PC-9 (cell line): ENCODE data around the gene SLC25A10. TPM values are rescaled to one million over a fixed set of nuclear protein-coding genes. Genes with fewer than 3 reads are reported as not detected.
A peak's percentile ranks its signal among the peaks of the same experiment; 100 is the strongest.

Source experiments
- BruUV-seq: library from RNA; stranded (reverse); fragments of 400-500 nt; replicated peaks from 2 replicates; lab custom pipeline; 2021; lab: Mats Ljungman, UMichigan
- CTCF ChIA-PET: fragments of 300-600 bp; sonication (Branson Sonifier 250); formaldehyde crosslinking; loops from one replicate; lab custom pipeline; 2022; ENCODE audit warnings: antibody characterized with exemption; lab: Charles Lee
- POLR2A ChIA-PET: fragments of 300-600 bp; sonication (Branson Sonifier 250); formaldehyde crosslinking; loops from one replicate; lab custom pipeline; 2022; ENCODE audit warnings: antibody characterized with exemption; ENCODE audit not compliant: unreplicated experiment; lab: Charles Lee
- DNase-seq, 2 experiments: peaks; one replicate each; pipeline versions ENCODE4 v3.0.0 to v3.0.0-alpha.2; 2015 to 2022; ENCODE audit warnings: mixed read lengths in 1 of 2
- H2AFZ ChIP-seq: fragments of 200-600 bp; sonication (generic); 2 replicates; pipeline ENCODE4 v1.8.1; 2017; ENCODE audit warnings: antibody characterized with exemption
- H3F3A ChIP-seq: fragments of 200-600 bp; sonication (generic); 2 replicates; pipeline ENCODE4 v1.8.1; 2017; ENCODE audit warnings: antibody characterized with exemption, mild to moderate bottlenecking, low read depth; ENCODE audit not compliant: insufficient read depth
- H3K27ac ChIP-seq: fragments of 200-600 bp; sonication (generic); 2 replicates; pipeline ENCODE4 v1.6.1; 2016; ENCODE audit warnings: mixed run types
- H3K27me3 ChIP-seq: fragments of 200-600 bp; sonication (generic); 2 replicates; pipeline ENCODE4 v1.6.1; 2016; ENCODE audit warnings: low read depth, mixed run types; ENCODE audit not compliant: insufficient read depth
- H3K36me3 ChIP-seq: fragments of 200-600 bp; sonication (generic); 2 replicates; pipeline ENCODE4 v1.6.1; 2016; ENCODE audit warnings: low read depth, mixed run types
- H3K4me1 ChIP-seq: fragments of 200-600 bp; sonication (generic); replicated peaks from 2 replicates; pipeline ENCODE4 v1.6.1; 2016; ENCODE audit warnings: mixed run types; ENCODE audit not compliant: insufficient read depth
- H3K4me2 ChIP-seq: fragments of 200-600 bp; sonication (generic); 2 replicates; pipeline ENCODE4 v1.6.1; 2017; ENCODE audit warnings: mixed run types
- H3K4me3 ChIP-seq: fragments of 200-600 bp; sonication (generic); 2 replicates; pipeline ENCODE4 v1.6.1; 2016; ENCODE audit warnings: mixed run types
- H3K79me2 ChIP-seq: fragments of 200-600 bp; sonication (generic); 2 replicates; pipeline ENCODE4 v1.6.1; 2017; ENCODE audit warnings: low read depth, mixed run types
- H3K9me2 ChIP-seq: fragments of 200-600 bp; sonication (generic); 2 replicates; pipeline ENCODE4 v1.8.1; 2017; ENCODE audit warnings: mild to moderate bottlenecking; ENCODE audit not compliant: insufficient read depth
- H3K9me3 ChIP-seq: fragments of 200-600 bp; sonication (generic); 2 replicates; pipeline ENCODE4 v1.8.1; 2016; ENCODE audit warnings: low read depth; ENCODE audit not compliant: insufficient read depth
- H4K20me1 ChIP-seq: fragments of 200-600 bp; sonication (generic); 2 replicates; pipeline ENCODE4 v1.8.1; 2017; ENCODE audit not compliant: insufficient read depth
- EZH2 ChIP-seq: fragments of 200-600 bp; sonication (generic); IDR thresholded peaks from 2 replicates; pipeline ENCODE4 v1.8.0; 2017; ENCODE audit warnings: antibody characterized with exemption, low read depth
- intact Hi-C: fragments of 100-400 bp; cut with micrococcal nuclease; formaldehyde crosslinking; loops from one replicate; pipeline ENCODE4 v1.10.0; 2022; ENCODE audit not compliant: unreplicated experiment
- total RNA-seq: library from RNA; stranded (reverse); gene quantifications from 2 replicates; pipeline ENCODE4 v1.2.3, GENCODE V29; 2021
- TF ChIP-seq, protein P1 (sequence below): fragments of 200-600 bp; sonication (generic); conservative IDR thresholded peaks from 2 replicates; pipeline ENCODE4 v1.6.1; 2017; ENCODE audit warnings: mixed run types, antibody characterized with exemption, mild to moderate bottlenecking, moderate library complexity

Gene SLC25A10
- total RNA-seq, 1 experiment from 2014 or later: 86.5 TPM

DNA sequence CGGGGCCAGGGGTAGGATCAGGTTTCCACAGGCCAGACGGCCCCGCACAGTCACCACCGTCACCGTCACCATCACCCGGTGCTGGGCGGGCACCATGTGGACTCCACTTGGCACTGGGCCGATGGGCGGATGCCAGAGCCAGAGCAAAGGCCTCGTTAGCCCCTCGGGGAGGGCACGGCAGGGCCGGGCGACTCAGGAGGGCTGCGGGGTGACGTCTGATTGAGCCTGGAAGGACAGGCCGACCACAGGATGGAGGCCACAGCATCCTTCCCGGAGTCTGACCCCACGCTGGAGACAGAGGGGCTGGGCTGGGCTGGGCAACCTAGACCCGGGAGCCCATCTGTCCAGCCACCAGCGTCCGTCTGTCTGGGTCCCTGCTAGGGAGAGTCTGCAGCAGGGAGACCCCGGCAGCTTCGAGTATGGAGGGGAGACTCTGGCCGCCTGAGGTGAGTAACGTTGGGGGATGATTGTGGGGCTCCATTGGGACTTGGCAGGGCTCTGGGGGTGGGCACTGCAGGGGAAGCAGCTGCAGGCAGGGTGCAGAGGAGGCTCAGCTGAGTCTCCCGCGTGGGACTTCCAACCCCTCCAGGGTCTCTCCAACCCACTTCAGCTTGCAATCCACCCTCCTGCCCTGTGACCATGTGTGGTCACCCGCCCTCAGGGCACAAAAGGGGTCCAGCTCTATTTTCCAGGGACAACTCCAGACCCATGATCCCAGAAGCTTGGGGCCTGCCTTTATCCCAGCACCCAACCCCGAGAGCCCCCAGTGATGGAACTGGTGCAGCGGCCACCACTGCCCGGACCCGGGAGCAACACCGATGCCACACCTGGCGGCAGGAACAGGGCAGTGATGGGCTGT is 22.6 kb downstream of the SLC25A10 start:
- no peak overlapping the region for H3K4me3 ChIP-seq
- no peaks in the 10 kb centered on the region for H3K36me3 ChIP-seq
- no peaks in the 10 kb centered on the region for H3K79me2 ChIP-seq
- no peaks in the 10 kb centered on the region for H3K9me3 ChIP-seq
- CTCF ChIA-PET: interaction anchor here (0.6 kb wide), 2 partner anchors 129 to 358 kb away, joined by 3 read pairs; no protein-coding TSS in a partner anchor
- H4K20me1 ChIP-seq: no peaks in the 10 kb centered on the region
- H3K9me2 ChIP-seq: no peaks in the 10 kb centered on the region
- POLR2A ChIA-PET: interaction anchor here (0.6 to 1.0 kb wide), 2 partner anchors 51 to 192 kb away, joined by 3 to 11 read pairs; partner anchors contain the start of genes ARL16 and HGS
- H2AFZ ChIP-seq: no peak overlapping the region
- no peaks in the 10 kb centered on the region for H3K27me3 ChIP-seq
- TF ChIP-seq EZH2: no peak
- TF ChIP-seq, protein P1, sequence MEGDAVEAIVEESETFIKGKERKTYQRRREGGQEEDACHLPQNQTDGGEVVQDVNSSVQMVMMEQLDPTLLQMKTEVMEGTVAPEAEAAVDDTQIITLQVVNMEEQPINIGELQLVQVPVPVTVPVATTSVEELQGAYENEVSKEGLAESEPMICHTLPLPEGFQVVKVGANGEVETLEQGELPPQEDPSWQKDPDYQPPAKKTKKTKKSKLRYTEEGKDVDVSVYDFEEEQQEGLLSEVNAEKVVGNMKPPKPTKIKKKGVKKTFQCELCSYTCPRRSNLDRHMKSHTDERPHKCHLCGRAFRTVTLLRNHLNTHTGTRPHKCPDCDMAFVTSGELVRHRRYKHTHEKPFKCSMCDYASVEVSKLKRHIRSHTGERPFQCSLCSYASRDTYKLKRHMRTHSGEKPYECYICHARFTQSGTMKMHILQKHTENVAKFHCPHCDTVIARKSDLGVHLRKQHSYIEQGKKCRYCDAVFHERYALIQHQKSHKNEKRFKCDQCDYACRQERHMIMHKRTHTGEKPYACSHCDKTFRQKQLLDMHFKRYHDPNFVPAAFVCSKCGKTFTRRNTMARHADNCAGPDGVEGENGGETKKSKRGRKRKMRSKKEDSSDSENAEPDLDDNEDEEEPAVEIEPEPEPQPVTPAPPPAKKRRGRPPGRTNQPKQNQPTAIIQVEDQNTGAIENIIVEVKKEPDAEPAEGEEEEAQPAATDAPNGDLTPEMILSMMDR: no peak
- no peaks in the 10 kb centered on the region for H3K4me1 ChIP-seq
- no peak overlapping the region for H3K4me2 ChIP-seq
- intact Hi-C loops: no loop called here
- no peaks in the 10 kb centered on the region for H3F3A ChIP-seq
- H3K27ac ChIP-seq: no peak overlapping the region
- no TSS peak for BruUV-seq
- peak in 1 of 2 experiments; percentile 45 for DNase-seq

DNA sequence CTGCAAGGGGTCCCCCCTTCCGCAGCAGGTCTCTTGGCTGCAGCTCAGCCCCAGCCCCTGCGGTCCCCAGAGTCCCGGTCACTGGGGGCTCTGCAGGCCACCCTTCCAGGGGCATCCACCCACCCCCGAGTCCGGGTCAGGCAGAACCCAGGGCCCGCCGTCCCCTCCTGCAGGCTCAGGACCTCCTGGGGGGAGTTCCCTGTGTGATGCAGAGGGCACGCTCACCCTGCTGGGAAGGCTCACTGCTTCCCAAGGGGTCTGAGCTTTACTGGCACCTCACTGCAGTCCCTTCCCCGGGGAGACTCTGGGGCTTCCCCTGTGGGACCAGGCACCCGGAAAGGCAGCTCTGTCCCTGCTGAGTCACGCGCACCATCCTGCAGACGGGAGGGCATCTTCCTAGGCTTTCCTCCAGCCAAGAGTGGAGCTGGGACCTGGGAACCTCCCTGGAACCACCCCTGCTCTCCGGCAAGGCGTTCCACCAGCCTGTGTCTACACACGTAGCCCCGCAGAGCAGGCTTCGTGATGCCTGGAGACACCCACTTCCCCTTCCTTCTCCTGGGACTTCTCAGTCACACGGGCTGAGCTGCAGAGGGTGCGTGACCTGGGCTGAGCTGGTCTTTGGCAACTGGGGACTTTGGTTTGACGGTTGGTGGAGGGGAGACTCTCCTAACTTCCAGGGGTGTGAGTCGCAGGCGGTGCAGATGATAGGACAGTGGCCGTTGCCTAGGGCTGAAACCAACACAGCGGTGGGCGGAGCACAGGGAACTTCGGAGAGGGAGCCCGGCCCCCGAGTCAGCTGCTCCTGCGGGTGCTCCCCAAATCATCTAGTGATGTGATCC is 23.4 kb downstream of the SLC25A10 start:
- BruUV-seq: no TSS peak
- Histone ChIP-seq H3K9me2 (no peaks in the 10 kb centered on the region), H4K20me1 (no peaks in the 10 kb centered on the region), H3K27me3 (no peaks in the 10 kb centered on the region), H3F3A (no peaks in the 10 kb centered on the region), H2AFZ (no peak overlapping the region; the same call in 1 of the 2 replicates), H3K36me3 (no peaks in the 10 kb centered on the region), H3K79me2 (no peaks in the 10 kb centered on the region), H3K4me2 (peak overlapping the region; percentile 48), H3K27ac (no peak overlapping the region), H3K4me3 (peak overlapping the region; percentile 6; the same call in 1 of the 2 replicates), H3K4me1 (no peaks in the 10 kb centered on the region), H3K9me3 (no peaks in the 10 kb centered on the region)
- intact Hi-C loops: no loop called here
- peak in 1 of 2 experiments; percentile 72 for DNase-seq
- ChIA-PET CTCF (interaction anchor here (0.6 kb wide), 3 partner anchors 132 to 400 kb away, joined by 3 to 9 read pairs (median 3); no protein-coding TSS in a partner anchor), POLR2A (interaction anchor here (0.6 to 1.0 kb wide), 4 partner anchors 109 to 406 kb away, joined by 3 to 11 read pairs (median 4); partner anchors contain the start of genes CENPX and LRRC45)
- TF ChIP-seq, protein P1: no peak
- TF ChIP-seq EZH2: no peak
